Forelimb muscle (tissue), 1 donor: ENCODE results near the gene MSMO1. TPM values are rescaled to one million over a fixed set of nuclear protein-coding genes. Genes with fewer than 3 reads are reported as not detected.

Experiments
- DNase-seq: peaks from one replicate; pipeline ENCODE4 v3.0.0-alpha.2; 2013; ENCODE audit warnings: low read depth
- polyA plus RNA-seq: library from polyadenylated mRNA; unstranded; fragments of 120-200 nt; gene quantifications from one replicate; pipeline ENCODE4 v1.2.1, GENCODE V29; 2013; ENCODE audit not compliant: insufficient read length

MSMO1 gene
- polyA plus RNA-seq, 1 donor, result 25.0 TPM

GRCh38 chr4:165360041-165360695 is 32.7 kb downstream of the MSMO1 start:
- no peak for DNase-seq

GRCh38 chr4:165360985-165361670 is 33.7 kb downstream of the MSMO1 start:
- DNase-seq, result no peak

- DNase-seq, result no peak
Measured at GRCh38 chr4:165361810-165362209, 34.3 kb downstream of the MSMO1 start.

GRCh38 chr4:165364452-165365080 is 37.1 kb downstream of the MSMO1 start:
- no peak for DNase-seq

GRCh38 chr4:165367040-165367439 is 39.6 kb downstream of the MSMO1 start:
- DNase-seq, result no peak

- no peak for DNase-seq
Measured at GRCh38 chr4:165368114-165368513, 40.6 kb downstream of the MSMO1 start.

- no peak for DNase-seq
Measured at GRCh38 chr4:165368567-165368966, 41.1 kb downstream of the MSMO1 start.

- no peak for DNase-seq
Measured at GRCh38 chr4:165369522-165369921, 42.1 kb downstream of the MSMO1 start.

GRCh38 chr4:165370530-165370929 is 43.1 kb downstream of the MSMO1 start:
- DNase-seq, result no peak

GRCh38 chr4:165375465-165375864 is 48.0 kb downstream of the MSMO1 start:
- no peak for DNase-seq

- DNase-seq, result no peak
Measured at GRCh38 chr4:165378398-165378744, 50.9 kb downstream of the MSMO1 start.

- peak; percentile 34 for DNase-seq
Measured at GRCh38 chr4:165378745-165379677, 51.5 kb downstream of the MSMO1 start, which contains the start of gene CPE. CPE (plus strand) TSS chr4:165379008; CDS start chr4:165379222, 214 bp downstream.

GRCh38 chr4:165379678-165380064 is 52.2 kb downstream of the MSMO1 start:
- no peak for DNase-seq

GRCh38 chr4:165380805-165381204 is 53.3 kb downstream of the MSMO1 start:
- no peak for DNase-seq

- no peak for DNase-seq
Measured at GRCh38 chr4:165381821-165382373, 54.4 kb downstream of the MSMO1 start.

- DNase-seq, result no peak
Measured at GRCh38 chr4:165382640-165383039, 55.2 kb downstream of the MSMO1 start.

- no peak for DNase-seq
Measured at GRCh38 chr4:165383591-165384073, 56.2 kb downstream of the MSMO1 start.

GRCh38 chr4:165384186-165384585 is 56.7 kb downstream of the MSMO1 start:
- no peak for DNase-seq

GRCh38 chr4:165384598-165384997 is 57.1 kb downstream of the MSMO1 start:
- no peak for DNase-seq

GRCh38 chr4:165385126-165385525 is 57.7 kb downstream of the MSMO1 start:
- no peak for DNase-seq

- DNase-seq, result no peak
Measured at GRCh38 chr4:165386328-165386727, 58.9 kb downstream of the MSMO1 start.
